Fibroblast of the aortic adventitia (primary cell): ENCODE measurements around the gene AKR1C4. TPM values are rescaled to one million over a fixed set of nuclear protein-coding genes. Genes with fewer than 3 reads are reported as not detected.

Experiments used
- total RNA-seq: library from RNA; depleted of rRNA; stranded (reverse); fragments of >200 nt; gene quantifications from 2 replicates; pipeline ENCODE4 v1.2.3, GENCODE V29; 2012; ENCODE audit warnings: low replicate concordance

The AKR1C4 gene
- total RNA-seq, 1 donor: not detected

Other genes with a start within 250 kb of the AKR1C4 start
- 116 and 355 TPM in 2 replicates for gene AKR1C1, start 233.4 kb upstream of the AKR1C4 start, total RNA-seq
- 48.2 and 376 TPM in 2 replicates for gene AKR1C2, start 193.0 kb upstream of the AKR1C4 start, total RNA-seq
- 74.2 and 169 TPM in 2 replicates for gene AKR1C3, start 102.4 kb upstream of the AKR1C4 start, total RNA-seq
- not detected in 2 replicates for gene AKR1C8, start 11.7 kb upstream of the AKR1C4 start, total RNA-seq
- gene UCN3, start 168.1 kb downstream of the AKR1C4 start, total RNA-seq: not detected in 2 replicates
- not detected in 2 replicates for gene TUBAL3, start 208.0 kb downstream of the AKR1C4 start, total RNA-seq
- 16.6 and 33.9 TPM in 2 replicates for gene NET1, start 215.7 kb downstream of the AKR1C4 start, total RNA-seq